Esophagus muscularis mucosa (tissue), 4 donors: ENCODE data around the gene GDF9. TPM values are rescaled to one million over a fixed set of nuclear protein-coding genes. Genes with fewer than 3 reads are reported as not detected.

Experiments used
- DNase-seq: peaks from one replicate; pipeline ENCODE4 v3.0.0-alpha.2; 2017; ENCODE audit errors: extremely low spot score
- H3K27ac ChIP-seq, 4 donors: fragments of 200-600 bp; sonication (generic); replicated peaks in 1 of 4; 1 replicate in 3 of 4; 2 replicates in 1 of 4; pipeline ENCODE4 v1.5.1; 2016 to 2019; ENCODE audit warnings: mild to moderate bottlenecking in 1 of 4
- H3K27me3 ChIP-seq, 4 donors: fragments of 200-600 bp; sonication (generic); one replicate each; pipeline versions ENCODE4 v1.5.1 to v1.6.0; 2016 to 2019
- H3K36me3 ChIP-seq, 4 donors: fragments of 200-600 bp; sonication (generic); one replicate each; pipeline ENCODE4 v1.5.1; 2016 to 2019
- H3K4me1 ChIP-seq, 4 donors: fragments of 200-600 bp; sonication (generic); one replicate each; pipeline ENCODE4 v1.5.1; 2016 to 2019
- H3K4me3 ChIP-seq, 4 donors: fragments of 200-600 bp; sonication (generic); 1 replicate in 2 of 4; 2 replicates in 2 of 4; pipeline ENCODE4 v1.5.1; 2016 to 2019; ENCODE audit warnings: mild to moderate bottlenecking in 4 of 4, moderate library complexity in 1 of 4
- H3K9me3 ChIP-seq, 4 donors: fragments of 200-600 bp; sonication (generic); 1 replicate in 3 of 4; 2 replicates in 1 of 4; pipeline ENCODE4 v1.5.1; 2016 to 2019
- EP300 ChIP-seq: sonication (generic); formaldehyde crosslinking; IDR thresholded peaks from one replicate; pipeline ENCODE4 v1.6.1; 2017; ENCODE audit warnings: antibody characterized with exemption
- POLR2A ChIP-seq: fragments of 450-650 bp; IDR thresholded peaks from one replicate; pipeline ENCODE4 v1.6.1; 2017; ENCODE audit warnings: antibody characterized with exemption, moderate library complexity, mild to moderate bottlenecking, low read depth
- POLR2AphosphoS5 ChIP-seq, 2 donors: sonication (generic); formaldehyde crosslinking; IDR thresholded peaks; one replicate each; pipeline ENCODE4 v1.6.1; 2017; ENCODE audit warnings: antibody characterized with exemption in 2 of 2
- WGBS: methylation state at CpG from one replicate; pipeline ENCODE4 v1.1.5; 2018; 5-methylcytosine and 5-hydroxymethylcytosine counted together
- intact Hi-C: fragments of 100-400 bp; cut with DNase I; formaldehyde crosslinking; loops from one replicate; pipeline ENCODE4 v1.15.1; 2023
- total RNA-seq, 4 donors: library from RNA; depleted of rRNA; stranded (reverse); fragments of >200 nt; gene quantifications; one replicate each; pipeline versions ENCODE4 v1.1.0 to v1.2.1, GENCODE V29; 2016
- TF ChIP-seq, protein P1 (sequence below), 3 experiments: fragments of 200-600 bp in 2 of 3; fragments of 450-650 bp in 1 of 3; sonication (generic) in 2 of 3; IDR thresholded peaks; one replicate each; pipeline ENCODE4 v1.5.1; 2017 to 2019; ENCODE audit warnings: antibody characterized with exemption in 3 of 3, mild to moderate bottlenecking in 2 of 3, moderate library complexity in 1 of 3

Gene GDF9
- total RNA-seq, 4 donors from 2014 or later: under 0.01 to 1.4 (median 0.23) TPM; not detected in 1

DNA sequence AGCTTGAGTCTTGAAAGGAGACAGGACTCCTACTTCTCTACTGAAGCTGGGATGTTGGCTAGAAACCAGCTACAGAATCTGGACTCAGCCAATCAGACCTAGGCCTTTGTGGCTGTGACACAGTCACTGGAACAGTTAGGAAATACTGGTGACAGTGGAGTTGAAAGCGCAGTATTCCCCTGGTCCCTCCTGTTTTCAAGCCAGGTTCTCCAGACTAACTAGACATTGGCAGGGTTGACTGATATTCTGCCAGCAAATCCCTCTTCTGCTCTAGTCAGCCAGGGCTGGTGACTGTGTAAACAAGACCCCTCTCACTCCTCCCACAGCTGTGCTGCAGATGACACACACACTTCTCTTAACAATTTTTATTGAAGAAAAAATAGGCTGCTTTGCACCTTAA lies 44.5 kb downstream of the GDF9 start:
- TF ChIP-seq POLR2A (no peak), EP300 (no peak), POLR2AphosphoS5 (IDR thresholded peaks at IDR 0.05) (no peak)
- TF ChIP-seq, protein P1, sequence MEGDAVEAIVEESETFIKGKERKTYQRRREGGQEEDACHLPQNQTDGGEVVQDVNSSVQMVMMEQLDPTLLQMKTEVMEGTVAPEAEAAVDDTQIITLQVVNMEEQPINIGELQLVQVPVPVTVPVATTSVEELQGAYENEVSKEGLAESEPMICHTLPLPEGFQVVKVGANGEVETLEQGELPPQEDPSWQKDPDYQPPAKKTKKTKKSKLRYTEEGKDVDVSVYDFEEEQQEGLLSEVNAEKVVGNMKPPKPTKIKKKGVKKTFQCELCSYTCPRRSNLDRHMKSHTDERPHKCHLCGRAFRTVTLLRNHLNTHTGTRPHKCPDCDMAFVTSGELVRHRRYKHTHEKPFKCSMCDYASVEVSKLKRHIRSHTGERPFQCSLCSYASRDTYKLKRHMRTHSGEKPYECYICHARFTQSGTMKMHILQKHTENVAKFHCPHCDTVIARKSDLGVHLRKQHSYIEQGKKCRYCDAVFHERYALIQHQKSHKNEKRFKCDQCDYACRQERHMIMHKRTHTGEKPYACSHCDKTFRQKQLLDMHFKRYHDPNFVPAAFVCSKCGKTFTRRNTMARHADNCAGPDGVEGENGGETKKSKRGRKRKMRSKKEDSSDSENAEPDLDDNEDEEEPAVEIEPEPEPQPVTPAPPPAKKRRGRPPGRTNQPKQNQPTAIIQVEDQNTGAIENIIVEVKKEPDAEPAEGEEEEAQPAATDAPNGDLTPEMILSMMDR (IDR thresholded peaks at IDR 0.05): no peak
- H3K27ac ChIP-seq: peak overlapping the region in 1 of 4 donors; percentile 4
- no peaks in the 10 kb centered on the region for H3K9me3 ChIP-seq
- no peak overlapping the region for H3K4me3 ChIP-seq
- H3K27me3 ChIP-seq: peaks cover 0 to 30% (median 4%) of the 10 kb centered on the region in 4 donors
- intact Hi-C loops: loop anchor here (5.0 to 10.0 kb wide), 3 partner anchors 44 to 437 kb away; partner anchors contain the start of gene SEPTIN8
- peaks cover 0 to 20% (median 13%) of the 10 kb centered on the region in 4 donors for H3K36me3 ChIP-seq
- 80% methylated on average over 1 of the region's 1 CpG for WGBS
- H3K4me1 ChIP-seq: peaks cover 0 to 41% (median 37%) of the 10 kb centered on the region in 4 donors
- DNase-seq: no peak

DNA sequence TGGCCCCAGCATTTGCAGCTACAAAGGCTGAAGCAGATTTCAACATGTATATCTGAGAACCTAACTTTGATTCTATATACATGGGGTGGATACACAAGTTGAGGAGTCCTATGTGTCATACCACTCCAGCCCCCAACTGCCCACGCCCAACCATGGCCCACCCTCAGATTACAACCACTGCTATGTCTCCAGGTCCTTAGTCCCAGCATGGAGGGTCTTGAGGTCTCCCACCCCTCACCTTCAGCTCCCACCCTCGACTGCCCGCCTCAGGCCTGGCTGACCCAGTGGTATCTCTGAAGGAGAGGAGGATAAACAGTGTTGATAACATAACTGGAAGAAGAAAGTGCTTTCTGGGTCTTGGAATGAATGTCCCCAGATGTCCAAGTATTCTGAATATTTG lies 44.9 kb downstream of the GDF9 start:
- intact Hi-C loops: loop anchor here (5.0 to 10.0 kb wide), 3 partner anchors 44 to 437 kb away; partner anchors contain the start of gene SEPTIN8
- Histone ChIP-seq H3K36me3 (peaks cover 0 to 20% (median 13%) of the 10 kb centered on the region in 4 donors), H3K4me3 (no peak overlapping the region), H3K9me3 (no peaks in the 10 kb centered on the region), H3K4me1 (peaks cover 0 to 36% (median 32%) of the 10 kb centered on the region in 4 donors), H3K27me3 (peaks cover 0 to 29% (median 4%) of the 10 kb centered on the region in 4 donors), H3K27ac (peak overlapping the region in 2 of 4 donors; percentile 8 to 40)
- 81% methylated on average over 3 of the region's 3 CpGs for WGBS
- TF ChIP-seq EP300 (no peak), POLR2A (no peak), POLR2AphosphoS5 (IDR thresholded peaks at IDR 0.05) (no peak)
- TF ChIP-seq, protein P1 (IDR thresholded peaks at IDR 0.05): no peak
- no peak for DNase-seq

DNA sequence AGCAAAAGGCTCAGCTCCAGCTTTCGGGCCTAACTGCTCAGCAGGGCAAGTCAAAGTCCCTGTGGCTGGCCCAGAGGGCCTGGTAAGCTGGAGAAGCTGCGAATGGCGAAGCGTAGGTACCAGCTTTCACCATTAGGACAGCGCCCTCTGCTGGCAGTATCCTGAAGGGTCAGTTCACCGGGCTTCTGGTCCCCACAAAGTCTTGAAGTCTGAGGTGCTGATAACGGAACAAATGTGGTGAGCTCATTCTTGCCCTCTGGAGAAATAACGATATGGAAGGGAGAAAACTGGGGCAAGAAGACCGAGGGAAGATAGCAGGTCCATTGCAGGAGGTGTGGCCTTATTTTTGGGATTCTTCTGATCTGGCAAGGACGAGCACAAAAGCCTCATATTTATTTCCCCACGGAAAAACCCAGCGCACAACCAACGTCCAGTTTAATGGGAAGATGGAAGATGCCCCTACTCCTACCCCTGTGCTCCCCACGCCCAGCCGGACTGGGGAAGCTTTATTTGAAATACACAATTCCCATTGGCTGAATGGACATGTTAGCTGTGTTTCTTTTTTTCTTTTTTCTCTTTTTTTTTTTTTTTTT lies 46.0 kb downstream of the GDF9 start:
- peaks cover 0 to 18% (median 4%) of the 10 kb centered on the region in 4 donors for H3K27me3 ChIP-seq
- no peak overlapping the region for H3K27ac ChIP-seq
- peak overlapping the region in 1 of 4 donors; percentile 22 for H3K4me3 ChIP-seq
- peaks cover 0 to 25% (median 23%) of the 10 kb centered on the region in 4 donors for H3K4me1 ChIP-seq
- peaks cover 0 to 18% (median 9%) of the 10 kb centered on the region in 4 donors for H3K36me3 ChIP-seq
- peak; percentile 98 for DNase-seq
- TF ChIP-seq, protein P1 (IDR thresholded peaks at IDR 0.05): peak; percentile 83 to 94 (median 85)
- TF ChIP-seq EP300: no peak
- peak in 1 of 2 donors; percentile 45 for TF ChIP-seq POLR2AphosphoS5 (IDR thresholded peaks at IDR 0.05)
- intact Hi-C loops: loop anchor here (5.0 to 10.0 kb wide), 3 partner anchors 43 to 435 kb away; partner anchors contain the start of gene SEPTIN8
- no peaks in the 10 kb centered on the region for H3K9me3 ChIP-seq
- WGBS: 28% methylated on average over 15 of the region's 15 CpGs

DNA sequence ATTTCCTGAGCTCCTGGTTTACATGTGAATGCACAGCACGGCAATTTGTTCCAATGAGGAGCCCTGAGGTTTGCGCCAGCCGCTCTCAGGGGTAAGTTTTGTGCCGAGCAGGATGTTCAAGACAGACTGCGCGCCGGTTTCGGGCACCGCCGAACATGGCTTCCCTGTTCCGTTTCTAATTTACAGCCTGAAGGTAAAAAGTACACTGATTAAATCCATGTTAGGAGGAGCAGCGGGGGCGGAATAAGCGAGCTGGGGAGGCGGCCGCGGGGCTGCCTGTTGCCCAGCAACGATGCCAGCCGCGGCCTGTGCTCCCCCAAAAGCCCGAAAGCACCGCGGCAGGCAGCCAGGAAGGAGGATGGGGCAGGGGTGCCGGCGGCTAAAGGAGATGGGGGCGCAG lies 46.8 kb downstream of the GDF9 start:
- H3K27me3 ChIP-seq: peaks cover 0 to 20% (median 7%) of the 10 kb centered on the region in 4 donors
- H3K9me3 ChIP-seq: no peaks in the 10 kb centered on the region
- peak overlapping the region in 1 of 4 donors; percentile 22 for H3K4me3 ChIP-seq
- intact Hi-C loops: loop anchor here (10.0 kb wide), 1 partner anchor 65 kb away; no protein-coding TSS in a partner anchor
- 43% methylated on average over 26 of the region's 26 CpGs for WGBS
- DNase-seq: no peak
- peaks cover 0 to 26% (median 24%) of the 10 kb centered on the region in 4 donors for H3K4me1 ChIP-seq
- no peak for TF ChIP-seq POLR2A
- no peak for TF ChIP-seq EP300
- TF ChIP-seq POLR2AphosphoS5 (IDR thresholded peaks at IDR 0.05): no peak
- TF ChIP-seq, protein P1 (IDR thresholded peaks at IDR 0.05): no peak
- peaks cover 0 to 10% (median 3%) of the 10 kb centered on the region in 4 donors for H3K36me3 ChIP-seq
- H3K27ac ChIP-seq: no peak overlapping the region
